ENCODE results near the gene TUBA1C. TPM values are rescaled to one million over a fixed set of nuclear protein-coding genes. Genes with fewer than 3 reads are reported as not detected.

TUBA1C gene
- total RNA-seq, 1 experiment from 2014 or later: 660 TPM

GRCh38 chr12:49232940-49233841, 31.7 kb upstream of the TUBA1C start:
- Histone ChIP-seq H4K91ac (ENCODE audit: insufficient read length, low read depth, low read length) (no peak overlapping the region), H2BK12ac (ENCODE audit: insufficient read length, low read depth, low read length) (no peak overlapping the region), H4K20me1 (ENCODE audit: control insufficient read depth, insufficient read depth, insufficient read length) (no peaks in the 10 kb centered on the region), H3K56ac (ENCODE audit: insufficient read length, low read depth, low read length) (no peak overlapping the region), H2AK5ac (ENCODE audit: insufficient read length, low read length) (no peak overlapping the region), H4K8ac (replicated peaks; ENCODE audit: insufficient read length, low read depth, low read length) (no peak overlapping the region), H2BK20ac (ENCODE audit: low read depth, low read length, poor library complexity, severe bottlenecking) (no peak overlapping the region), H3K4me2 (ENCODE audit: insufficient read depth, insufficient read length, low read length) (peak overlapping the region; percentile 8), H3K4ac (ENCODE audit: low read depth, low read length) (no peak overlapping the region), H3K27me3 (ENCODE audit: insufficient read depth, low read length) (no peaks in the 10 kb centered on the region), H4K5ac (ENCODE audit: insufficient read length, low read depth, low read length) (no peak overlapping the region), H3K23ac (ENCODE audit: insufficient read length, low read depth, low read length) (no peak overlapping the region), H2AFZ (ENCODE audit: low read length) (no peak overlapping the region), H3K14ac (ENCODE audit: insufficient read depth, low read length) (0 out of 2 replicates have a peak overlapping the region, but pooled peaks have one; percentile 83), H3K79me2 (ENCODE audit: insufficient read depth, low read length) (no peaks in the 10 kb centered on the region), H2BK120ac (ENCODE audit: low read depth, low read length, poor library complexity, severe bottlenecking) (no peak overlapping the region), H2BK5ac (ENCODE audit: insufficient read length, low read length) (no peak overlapping the region), H3K18ac (ENCODE audit: insufficient read length, low read depth, low read length) (peak overlapping the region; percentile 25), H2BK15ac (ENCODE audit: low read depth, low read length) (no peak overlapping the region), H3K9ac (ENCODE audit: extremely low read depth, insufficient read length, low read length) (peak overlapping the region; percentile 46), H3K23me2 (ENCODE audit: insufficient read length, low read depth, low read length, poor library complexity, severe bottlenecking) (no peaks in the 10 kb centered on the region), H3K4me1 (ENCODE audit: insufficient read depth, low read length) (peaks cover 5% of the 10 kb centered on the region; the same call in 1 of the 2 replicates), H3K79me1 (ENCODE audit: insufficient read depth, low read depth, low read length, poor library complexity, severe bottlenecking) (no peaks in the 10 kb centered on the region), H3K27ac (ENCODE audit: insufficient read length, low read depth, low read length) (no peak overlapping the region), H3K9me3 (ENCODE audit: control insufficient read depth, low read depth, low read length) (no peaks in the 10 kb centered on the region), H3T11ph (ENCODE audit: low read length) (no peak overlapping the region)
- Mint-ChIP-seq H3K36me3 (ENCODE audit: insufficient read depth in 1 of 3, low read depth in 3 of 3) (no peaks in the 10 kb centered on the region), H3K27me3 (ENCODE audit: low read depth) (peaks cover 8% of the 10 kb centered on the region), H3K4me3 (peak overlapping the region in 1 of 2 experiments; percentile 31; a peak in 1 of 5 replicates), H3K9me3 (no peaks in the 10 kb centered on the region; a peak in 1 of 5 replicates), H3K4me1 (peaks cover 21 to 25% of the 10 kb centered on the region in 2 experiments), H3K27ac (no peak overlapping the region; a peak in 1 of 7 replicates)
- WGBS (ENCODE audit: extremely low coverage, insufficient read length, low lambda C conversion rate): no CpG with 5 or more reads among the region's 25 CpGs
- peak; percentile 71 for DNase-seq
- TF ChIP-seq CTCF (conservative IDR thresholded peaks at IDR 0.05): no peak

Data from H9 (cell line).